ENCODE results near the gene CCBE1.
"Not testable (repeated sequence)": the region's sequence is repeated elsewhere in the genome, so short reads cannot be mapped to it uniquely, and the experiment has no call there.

CCBE1 gene

DNA sequence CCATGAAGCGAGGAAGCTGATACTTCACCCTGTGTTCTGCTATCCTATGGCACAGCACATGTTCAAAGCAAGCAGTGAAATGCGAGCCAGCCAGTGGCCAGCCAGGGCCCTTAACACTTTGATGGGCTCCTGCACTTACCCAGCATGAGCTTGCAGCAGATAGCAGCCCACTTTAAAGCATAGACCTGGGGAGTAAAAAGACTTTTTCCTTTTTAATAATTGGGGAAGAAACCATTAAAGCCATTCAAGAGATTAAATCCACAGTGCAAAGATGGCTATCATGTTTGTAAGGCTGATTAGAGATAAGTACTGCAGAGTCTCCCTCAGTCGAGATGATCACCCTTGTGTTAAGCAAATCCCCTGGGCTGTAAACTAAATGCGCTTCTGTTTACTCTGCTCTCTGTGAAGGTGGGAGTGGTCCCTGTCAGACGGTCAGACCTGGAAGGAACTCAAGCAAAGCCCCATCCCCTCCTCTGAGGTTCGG lies 15.7 kb downstream of the CCBE1 start:
- DNase-seq (ENCODE audit: low spot score) = no peak

DNA sequence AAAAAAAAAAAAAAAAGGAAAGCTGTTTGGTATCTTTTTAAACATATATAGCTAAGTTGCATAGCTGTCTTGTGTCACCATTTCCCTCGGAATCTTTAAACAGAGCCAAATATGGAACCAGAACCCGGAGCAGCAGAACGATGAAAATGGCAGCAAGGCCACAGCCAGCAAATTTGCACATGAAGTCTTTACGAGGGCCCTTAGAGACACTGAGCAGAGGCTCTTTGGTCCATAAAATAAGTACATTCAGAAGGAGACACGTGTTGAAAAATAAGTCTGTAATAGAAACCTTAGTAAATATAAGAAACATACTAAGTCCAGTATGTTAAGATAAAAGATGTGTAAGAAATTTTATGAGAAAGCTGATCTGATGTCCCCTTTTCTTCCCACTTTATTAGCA lies 16.2 kb downstream of the CCBE1 start:
- DNase-seq (ENCODE audit: low spot score) = no peak

DNA sequence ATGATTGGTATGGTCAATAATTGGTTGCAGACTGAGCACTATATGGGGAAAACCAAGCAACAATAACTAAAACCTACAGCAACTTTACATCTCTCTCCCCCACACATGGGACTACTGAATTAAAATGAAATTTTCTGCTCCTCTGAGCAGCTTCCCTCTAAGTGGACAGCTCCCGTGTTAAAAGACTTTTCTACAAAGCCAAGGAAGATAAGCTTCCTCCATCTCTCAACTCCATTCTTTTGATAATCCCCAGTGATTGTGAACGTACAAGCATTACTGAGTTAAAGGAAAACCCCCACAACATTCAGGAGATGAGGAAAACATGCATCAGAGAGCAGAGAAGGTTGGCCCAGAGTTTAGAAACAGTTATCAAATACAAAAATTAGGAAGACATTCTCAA lies 21.9 kb downstream of the CCBE1 start:
- DNase-seq (ENCODE audit: low spot score) = no peak

DNA sequence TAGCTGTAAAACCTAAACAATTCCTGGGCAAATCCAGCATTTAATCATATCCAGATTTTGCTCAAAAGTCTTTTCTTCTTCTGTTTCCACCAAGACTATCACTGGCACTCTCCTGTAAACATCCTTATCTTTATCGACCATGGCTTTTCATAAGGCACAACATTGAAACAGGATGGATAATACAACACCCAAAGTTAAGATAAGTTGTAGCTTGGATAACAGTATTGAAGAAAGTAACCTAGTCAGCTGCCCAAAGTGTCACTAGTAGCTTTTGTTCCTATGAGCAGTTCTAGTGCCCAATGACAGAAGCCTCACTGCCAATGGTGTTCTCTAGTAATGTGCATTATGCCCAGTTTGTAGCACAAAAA lies 22.3 kb downstream of the CCBE1 start:
- no peak for DNase-seq (ENCODE audit: low spot score)

DNA sequence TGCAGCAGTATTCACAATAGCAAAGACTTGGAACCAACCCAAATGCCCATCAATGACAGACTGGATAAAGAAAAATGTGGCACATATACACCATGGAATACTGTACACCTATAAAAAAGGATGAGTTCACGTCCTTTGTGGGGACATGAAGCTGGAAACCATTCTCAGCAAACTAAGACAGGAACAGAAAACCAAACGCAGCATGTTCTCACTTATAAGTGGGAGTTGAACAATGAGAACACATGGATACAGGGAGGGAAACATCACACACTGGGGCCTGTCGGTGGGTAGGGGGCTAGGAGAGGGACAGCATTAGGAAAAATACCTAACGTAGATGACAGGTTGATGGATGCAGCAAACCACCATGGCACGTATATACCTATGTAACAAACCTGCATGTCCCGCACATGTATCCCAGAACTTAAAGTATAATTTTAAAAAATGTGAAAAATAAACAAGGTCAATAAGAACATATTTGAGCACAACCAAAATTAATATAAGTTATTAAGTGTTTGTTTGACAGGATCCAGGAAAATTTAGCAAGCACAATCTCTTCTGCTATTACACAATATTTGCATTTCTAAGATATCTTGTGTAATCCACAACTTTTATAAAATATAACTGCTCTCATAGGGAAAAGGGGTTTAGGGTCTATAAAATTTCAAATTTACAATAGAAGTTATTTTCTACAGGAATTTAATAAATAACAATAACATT lies 22.9 kb downstream of the CCBE1 start:
- DNase-seq (ENCODE audit: low spot score) = no peak

DNA sequence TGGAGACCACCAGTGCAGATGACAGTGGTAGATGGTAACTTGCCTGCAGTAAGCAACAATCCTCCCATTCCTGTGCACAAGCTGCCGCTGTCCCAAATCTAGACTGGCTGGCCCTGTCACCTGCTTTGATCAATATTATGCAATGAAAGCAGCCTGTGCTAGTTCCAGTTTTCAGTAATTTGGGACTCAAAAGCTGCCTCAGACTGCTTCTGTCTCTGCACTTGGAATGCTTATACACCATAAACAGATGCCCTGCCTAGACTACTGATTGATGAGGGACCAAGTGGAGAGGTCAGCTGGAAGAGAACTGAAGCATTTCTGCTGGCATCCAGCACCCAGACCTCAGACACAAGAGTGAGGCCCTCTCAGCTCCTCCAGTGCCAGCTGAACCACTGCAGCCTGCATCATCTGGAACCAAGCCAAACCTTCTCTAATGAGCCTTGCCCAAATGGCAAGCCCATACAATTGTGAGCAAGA lies 24.9 kb downstream of the CCBE1 start:
- DNase-seq (ENCODE audit: low spot score) = no peak

DNA sequence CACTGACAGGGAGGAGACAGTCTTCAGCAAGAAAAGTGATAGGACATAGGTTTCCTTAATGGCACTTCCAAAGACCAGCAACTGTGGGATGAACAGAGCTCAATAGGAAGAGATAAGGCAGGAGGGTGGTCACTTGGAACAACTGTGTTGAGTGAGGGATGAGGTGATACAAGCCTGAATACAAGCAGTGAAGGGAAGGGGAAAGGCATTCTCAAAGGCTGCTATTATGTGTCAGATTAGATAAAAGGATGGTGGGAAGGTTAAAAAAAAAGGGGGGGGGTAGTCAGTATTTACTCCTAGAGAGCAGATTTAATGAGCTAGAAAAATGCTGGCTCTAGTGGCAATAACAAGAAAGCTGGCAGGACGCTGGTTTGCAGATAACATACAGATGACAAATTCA lies 25.7 kb downstream of the CCBE1 start:
- DNase-seq (ENCODE audit: low spot score) = no peak

DNA sequence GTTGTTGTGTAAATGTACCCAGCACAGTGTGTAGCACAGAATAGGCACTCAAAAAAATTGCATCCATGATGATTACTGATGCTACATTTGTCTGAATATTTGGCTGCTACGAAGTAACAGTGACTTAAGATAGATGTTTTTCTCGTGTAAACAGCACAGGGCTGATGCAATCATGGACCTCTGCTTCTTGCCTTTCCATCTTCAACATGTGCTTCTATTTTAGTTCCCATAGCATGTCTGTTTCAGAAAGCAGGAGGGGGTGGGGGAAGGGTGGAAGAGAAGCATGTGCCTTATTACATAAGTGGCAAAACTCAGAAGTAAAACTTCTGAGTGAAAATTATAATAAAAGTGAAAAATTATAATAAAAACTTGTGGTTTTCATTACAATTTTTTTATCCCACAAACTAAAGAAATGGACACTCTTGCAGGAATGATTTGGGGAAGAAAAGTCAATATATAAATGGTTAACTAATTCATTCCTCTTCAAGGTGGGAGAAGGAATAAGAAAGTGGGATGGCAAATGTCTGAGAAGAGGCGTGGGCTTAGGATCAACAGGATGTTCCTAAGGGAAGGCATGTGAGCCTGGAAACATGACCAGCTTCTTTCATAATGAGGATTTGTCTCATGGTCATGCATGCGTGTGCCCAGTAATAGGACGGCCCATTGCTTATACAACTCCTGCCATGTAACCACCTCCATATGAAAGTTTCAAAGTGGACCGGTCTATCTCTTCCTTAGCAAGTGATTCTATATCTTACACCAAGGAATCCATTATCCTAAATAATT lies 27.2 kb downstream of the CCBE1 start:
- DNase-seq (ENCODE audit: low spot score) = no peak

DNA sequence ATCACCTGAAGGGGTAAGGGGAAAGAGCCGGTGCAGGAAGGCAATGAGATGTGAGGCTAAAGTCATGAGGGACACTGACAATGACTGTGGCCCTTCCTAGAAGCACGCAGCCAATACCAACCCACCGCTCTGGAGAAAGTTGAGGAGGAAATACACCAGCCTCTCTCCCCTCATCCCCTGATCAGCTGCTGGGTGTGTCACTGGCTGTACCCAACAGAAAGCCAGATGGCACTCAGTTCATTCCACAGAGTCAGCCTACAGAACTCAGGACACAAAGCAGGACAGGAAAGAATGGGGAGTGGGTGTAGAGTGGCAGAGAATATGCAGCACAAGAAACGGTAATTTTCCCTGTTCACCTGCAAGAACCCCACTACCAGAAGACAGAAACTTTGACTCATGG lies 29.7 kb downstream of the CCBE1 start:
- DNase-seq (ENCODE audit: low spot score) = no peak

DNA sequence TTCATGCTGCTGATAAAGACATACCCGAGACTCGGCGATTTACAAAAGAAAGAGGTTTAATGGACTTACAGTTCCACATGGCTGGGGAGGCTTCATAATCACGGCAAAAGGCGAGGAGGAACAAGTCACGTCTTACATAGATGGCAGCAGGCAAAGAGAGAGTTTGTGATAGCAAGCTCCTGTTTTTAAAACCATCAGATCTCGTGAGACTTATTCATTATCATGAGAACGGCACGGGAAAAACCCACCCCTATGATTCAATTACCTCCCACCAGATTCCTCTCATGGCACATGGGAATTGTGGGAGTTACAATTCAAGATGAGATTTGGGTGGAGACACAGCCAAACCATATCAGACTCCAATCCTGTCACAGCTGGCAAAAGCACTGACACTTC lies 31.2 kb downstream of the CCBE1 start:
- DNase-seq (ENCODE audit: low spot score) = not testable (repeated sequence)

DNA sequence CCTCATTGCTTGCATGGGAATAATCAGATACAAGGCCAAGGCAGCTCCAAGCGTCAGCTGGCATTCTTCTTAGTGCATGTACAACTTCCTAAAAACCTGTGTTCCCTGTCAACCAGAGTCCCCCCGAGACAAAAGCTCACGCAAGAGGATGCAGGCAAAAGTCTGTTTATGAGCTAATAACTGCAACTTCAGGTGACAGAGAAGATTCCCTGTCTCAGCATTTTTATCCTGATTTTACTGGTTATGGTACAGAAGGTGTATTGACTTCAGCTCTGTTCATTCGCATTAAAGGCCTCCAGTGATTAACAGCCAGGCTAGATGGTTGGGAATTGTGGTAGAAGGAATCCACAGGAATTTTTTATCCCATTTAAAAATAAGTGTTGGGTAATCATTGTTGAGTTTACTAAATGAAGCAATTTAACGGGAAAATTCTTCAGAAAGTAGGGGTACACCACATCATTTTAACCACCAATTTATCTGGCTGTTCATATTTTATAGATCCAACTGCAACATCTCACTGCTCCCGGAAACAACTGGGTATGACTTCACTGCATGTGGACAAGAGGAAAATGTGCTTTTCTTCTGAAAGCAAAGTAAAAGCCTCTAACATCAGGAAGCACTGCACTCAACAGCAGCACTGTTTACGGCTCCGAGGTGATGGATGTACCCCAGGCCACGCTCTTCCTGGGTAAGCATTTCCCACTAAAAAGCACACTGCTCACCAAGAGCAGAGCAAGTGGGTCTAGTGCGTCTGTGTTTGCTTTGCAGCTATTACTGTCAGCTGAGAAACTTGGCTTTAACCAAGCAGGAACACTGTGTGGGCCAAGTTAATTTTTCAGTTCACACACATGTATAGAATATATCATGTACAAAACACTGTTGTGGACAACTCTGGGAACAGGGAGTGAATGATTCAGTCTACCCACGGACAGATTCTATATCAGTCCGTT lies 31.9 kb downstream of the CCBE1 start:
- no peak for DNase-seq (ENCODE audit: low spot score)

DNA sequence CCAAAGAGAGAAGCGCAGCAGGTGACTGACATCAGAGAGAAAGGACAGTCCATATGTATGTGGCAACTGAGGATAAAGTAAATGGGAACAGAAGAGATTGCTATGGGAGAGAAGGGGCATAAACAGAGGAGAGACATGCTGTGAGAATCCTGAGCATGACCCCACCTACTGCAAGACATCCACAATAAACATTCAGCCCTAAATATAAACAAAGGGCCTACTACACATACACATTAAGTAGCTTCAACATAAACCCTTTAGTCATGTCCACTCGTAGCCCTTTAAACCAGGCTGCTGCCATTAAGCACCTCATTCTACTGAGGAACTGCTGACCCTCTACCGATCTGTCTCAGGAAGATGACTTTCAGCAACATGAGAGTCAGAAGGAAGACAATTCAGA lies 32.9 kb downstream of the CCBE1 start:
- no peak for DNase-seq (ENCODE audit: low spot score)

DNA sequence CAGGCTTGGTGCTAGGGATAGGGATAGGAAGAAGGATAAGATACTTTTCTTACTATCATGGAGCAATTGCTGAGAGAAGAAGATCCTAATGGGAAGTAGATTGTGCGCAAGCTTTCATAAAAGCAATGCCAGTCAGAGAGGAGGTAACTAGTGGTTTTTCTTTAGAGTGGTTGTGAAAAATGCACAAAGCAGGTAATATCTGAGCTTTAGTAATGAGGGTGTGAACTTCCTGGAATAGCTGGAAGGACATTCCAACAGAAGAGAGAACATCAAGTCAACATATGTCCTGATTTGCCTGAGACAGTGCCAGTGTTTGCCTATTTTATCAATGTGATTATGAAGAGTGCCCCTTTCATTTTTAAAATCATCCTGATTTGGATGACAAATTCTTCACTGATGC lies 34.1 kb downstream of the CCBE1 start:
- no peak for DNase-seq (ENCODE audit: low spot score)

DNA sequence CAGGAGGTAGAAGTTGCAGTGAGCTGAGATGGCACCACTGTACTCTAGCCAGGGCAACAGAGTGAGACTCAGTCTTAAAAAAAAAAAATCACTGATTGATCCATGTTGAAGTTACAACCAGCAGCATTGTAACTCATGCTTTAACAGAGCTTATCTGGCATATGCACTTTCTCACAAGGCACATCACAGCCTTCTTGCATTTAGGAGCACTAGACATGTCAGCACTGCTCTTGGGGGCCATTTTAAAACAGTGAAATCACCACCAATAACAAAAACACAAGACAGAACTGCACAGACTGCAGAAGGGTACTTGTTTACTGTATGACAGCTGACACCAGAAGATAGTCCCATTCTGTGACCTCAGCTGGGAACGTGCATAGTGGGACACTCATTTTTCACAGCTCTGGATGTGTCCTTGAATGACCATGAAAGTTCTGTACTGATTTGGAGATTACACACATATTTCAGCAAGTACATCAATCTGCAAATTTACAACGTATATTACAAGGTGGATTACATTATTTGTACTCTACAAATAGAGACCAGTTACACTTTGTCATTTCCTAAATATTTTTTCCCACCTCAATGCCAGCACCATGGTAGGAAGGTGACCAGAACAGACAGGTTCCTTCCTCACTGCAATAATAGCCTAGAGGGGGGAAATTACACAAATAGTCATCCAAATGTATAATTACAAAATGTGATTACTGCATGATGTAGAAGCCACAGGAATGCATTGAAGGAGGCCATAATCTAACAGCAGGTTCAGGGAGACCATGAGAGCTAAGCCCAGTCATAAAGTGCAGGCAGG lies 35.1 kb downstream of the CCBE1 start:
- DNase-seq (ENCODE audit: low spot score) = no peak

DNA sequence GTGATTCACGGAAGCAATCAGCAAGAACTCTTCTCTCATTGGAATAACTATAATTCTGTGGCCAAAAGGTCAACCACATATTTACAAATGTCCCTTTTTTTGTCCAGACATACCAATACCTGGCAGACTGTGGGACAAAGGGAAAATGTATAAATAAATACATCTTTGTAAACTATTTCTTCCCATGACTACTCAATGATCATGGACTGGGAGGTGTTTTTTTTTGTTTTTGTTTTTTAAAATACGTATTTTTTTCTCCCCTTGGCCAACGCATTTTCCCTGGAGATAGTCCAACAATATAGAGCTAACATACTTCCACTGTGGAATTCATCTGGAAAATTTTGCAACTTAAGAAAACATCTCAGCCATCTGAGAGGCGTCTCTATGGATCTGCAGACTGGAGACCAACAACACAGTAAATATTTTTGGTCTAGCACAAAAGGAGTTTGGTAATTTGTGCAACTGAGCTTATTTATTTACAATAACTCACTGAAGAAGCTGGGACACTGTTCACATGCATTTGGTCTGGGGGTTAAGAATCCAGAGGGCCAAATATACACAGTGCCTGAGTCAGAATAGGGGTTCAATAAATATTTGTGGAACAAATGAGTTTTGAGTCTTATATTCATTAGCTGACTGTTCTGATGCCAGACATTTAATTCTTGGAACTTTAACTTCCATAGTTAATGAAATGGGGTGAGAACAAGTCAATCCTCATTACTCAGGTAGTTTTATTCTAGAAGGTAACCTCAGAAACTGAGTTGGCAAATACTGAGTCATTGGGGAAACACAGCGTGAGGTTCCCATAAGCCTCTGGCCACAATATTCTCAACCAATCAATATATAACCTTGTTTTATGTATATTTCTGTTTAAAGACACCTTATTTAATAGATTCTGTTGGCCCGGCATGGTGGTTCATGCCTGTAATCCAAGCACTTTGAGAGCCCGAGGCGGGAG lies 36.2 kb downstream of the CCBE1 start:
- DNase-seq (ENCODE audit: low spot score) = no peak

DNA sequence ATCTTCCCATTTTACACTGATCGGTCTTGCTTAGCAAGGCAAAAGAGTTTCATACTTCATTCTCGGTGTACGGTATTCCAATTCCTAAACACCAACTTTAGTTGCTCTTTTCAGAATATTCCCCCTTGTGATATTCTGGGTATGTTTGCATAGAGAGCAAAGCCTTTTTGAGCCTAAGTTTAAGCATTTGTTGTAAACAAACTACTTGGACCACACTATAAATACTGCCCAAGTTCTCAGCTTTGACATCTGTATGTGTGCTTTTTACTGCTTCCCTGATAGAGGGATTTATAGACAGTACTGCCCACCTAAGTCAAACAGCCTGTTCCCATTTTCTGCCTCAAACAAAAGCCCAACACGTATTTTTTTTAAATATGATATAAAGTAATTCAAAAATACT lies 36.9 kb downstream of the CCBE1 start:
- no peak for DNase-seq (ENCODE audit: low spot score)

DNA sequence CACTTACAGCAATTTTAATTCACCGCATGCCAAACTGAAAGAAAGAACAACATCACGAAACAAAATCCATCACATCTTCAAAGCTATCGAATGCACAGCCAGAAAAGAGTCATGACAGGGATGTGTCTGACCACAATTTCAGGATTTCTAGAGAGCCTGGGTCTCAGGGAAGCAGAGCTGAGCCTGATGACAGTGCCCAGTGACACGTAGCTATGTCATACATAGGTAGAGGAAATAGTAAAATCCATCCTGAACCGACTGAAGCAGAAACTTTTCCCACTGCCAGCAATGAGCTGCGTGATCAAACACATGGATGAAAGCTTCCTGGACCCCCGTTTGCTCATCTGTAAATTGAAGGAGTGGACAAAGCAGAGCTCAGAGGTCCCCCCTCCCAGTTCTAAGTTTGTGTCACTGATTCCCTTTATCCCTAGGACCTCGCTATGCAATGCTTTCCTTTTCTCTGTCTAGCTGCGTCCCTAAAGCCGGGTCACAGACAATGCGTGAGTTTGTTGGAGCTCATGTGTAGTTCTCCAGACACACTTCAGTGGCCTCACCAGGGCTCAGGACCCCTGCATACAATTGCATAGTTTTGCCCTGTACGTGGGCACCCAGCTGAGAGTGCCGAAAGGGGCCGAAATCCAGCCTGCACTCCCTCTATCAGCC lies 37.6 kb downstream of the CCBE1 start:
- no peak for DNase-seq (ENCODE audit: low spot score)

DNA sequence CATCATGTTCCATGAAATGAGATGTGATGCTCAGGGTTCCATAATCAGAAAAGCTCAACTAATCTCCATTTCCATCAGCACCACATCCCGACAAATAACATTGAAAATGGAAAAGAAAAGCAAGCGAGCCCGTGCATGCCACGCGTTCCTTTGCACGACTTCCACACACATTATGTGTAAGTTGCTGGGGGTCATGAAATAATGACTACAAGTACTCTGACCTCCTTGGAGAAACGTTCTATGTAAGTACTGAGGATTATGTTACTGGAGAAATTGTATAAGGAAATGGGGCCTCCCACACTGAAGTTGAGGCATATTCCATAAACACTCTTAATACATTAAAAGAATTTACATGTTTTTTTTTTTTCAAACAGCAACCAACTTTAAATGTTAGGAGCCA lies 38.3 kb downstream of the CCBE1 start:
- no peak for DNase-seq (ENCODE audit: low spot score)

DNA sequence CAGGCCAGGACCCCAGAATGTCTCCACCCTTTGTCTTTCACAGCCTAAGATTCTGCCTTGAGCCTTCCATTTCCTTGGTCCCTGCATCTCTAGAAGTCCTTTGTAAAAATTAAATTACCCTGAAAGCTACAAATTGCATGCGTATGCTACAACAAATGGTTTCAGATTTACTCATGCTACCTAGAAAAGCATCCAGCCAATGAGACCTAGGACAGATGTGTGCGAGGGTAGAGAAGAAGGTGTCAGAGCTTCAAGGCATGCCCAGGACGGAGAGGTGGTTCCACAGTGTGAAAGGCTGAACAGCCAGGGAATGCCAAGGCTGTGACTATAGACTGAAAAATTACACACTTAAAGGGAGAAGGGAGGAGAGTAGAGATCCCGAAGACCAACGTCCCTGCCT lies 40.2 kb downstream of the CCBE1 start:
- no peak for DNase-seq (ENCODE audit: low spot score)

DNA sequence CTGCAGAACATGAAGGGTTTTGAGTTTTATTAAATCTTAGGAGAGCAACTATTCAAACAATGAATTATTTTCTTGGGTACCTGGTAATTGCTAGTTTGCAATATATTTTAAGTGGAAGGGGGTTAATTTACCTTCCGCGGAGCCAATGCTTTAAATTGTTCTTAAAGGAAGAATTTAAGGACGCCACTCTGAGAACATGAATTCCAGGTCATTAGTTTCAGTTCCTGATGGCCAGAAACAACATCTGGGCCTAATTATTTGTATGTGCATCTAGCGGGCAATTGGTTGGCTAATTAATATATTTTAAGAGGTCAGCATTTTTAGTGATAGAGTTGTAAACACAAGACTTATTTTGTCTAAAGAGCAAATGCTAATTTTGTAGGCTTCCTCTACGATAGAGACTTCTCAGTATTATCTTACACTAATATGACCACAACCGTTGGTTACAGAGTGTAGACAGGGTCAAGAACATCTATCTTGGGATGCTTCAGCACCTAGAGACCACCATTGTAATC lies 40.8 kb downstream of the CCBE1 start:
- no peak for DNase-seq (ENCODE audit: low spot score)
